Neuronal stem cell (in vitro differentiated cells): ENCODE measurements around the gene CHIA.

Experiments used
- DNase-seq: peaks from one replicate; pipeline ENCODE4 v3.0.0-alpha.2; 2013; ENCODE audit warnings: low spot score
- H2AFZ ChIP-seq: one replicate; pipeline ENCODE4 v1.6.1; 2013; ENCODE audit warnings: mild to moderate bottlenecking, low read length, inconsistent platforms
- H2AK5ac ChIP-seq: 2 replicates; pipeline ENCODE4 v1.6.1; 2013; ENCODE audit warnings: low read depth, mild to moderate bottlenecking, inconsistent platforms, low read length, moderate library complexity, mixed read lengths
- H2BK120ac ChIP-seq: 2 replicates; pipeline ENCODE4 v1.6.1; 2013; ENCODE audit warnings: low read depth, mild to moderate bottlenecking, inconsistent platforms, low read length, moderate library complexity, mixed read lengths
- H2BK12ac ChIP-seq: one replicate; pipeline ENCODE4 v1.6.1; 2013; ENCODE audit warnings: low read length, inconsistent platforms
- H2BK15ac ChIP-seq: 2 replicates; pipeline ENCODE4 v1.6.1; 2013; ENCODE audit warnings: mild to moderate bottlenecking, low read length, inconsistent platforms, mixed read lengths
- H2BK5ac ChIP-seq: one replicate; pipeline ENCODE4 v1.6.1; 2013; ENCODE audit warnings: inconsistent platforms, mild to moderate bottlenecking, low read length, moderate library complexity
- H3K14ac ChIP-seq: one replicate; pipeline ENCODE4 v1.6.1; 2013; ENCODE audit warnings: low read length, inconsistent platforms
- H3K18ac ChIP-seq: 2 replicates; pipeline ENCODE4 v1.6.1; 2013; ENCODE audit warnings: low read length, inconsistent platforms
- H3K23ac ChIP-seq: 2 replicates; pipeline ENCODE4 v1.6.1; 2013; ENCODE audit warnings: low read depth, mild to moderate bottlenecking, mixed read lengths, low read length, inconsistent platforms; ENCODE audit not compliant: poor library complexity
- H3K27ac ChIP-seq: replicated peaks from 3 replicates; pipeline ENCODE4 v1.5.1; 2013; ENCODE audit warnings: low read length, inconsistent platforms
- H3K27me3 ChIP-seq, 3 experiments: 2 replicates each; pipeline ENCODE4 v1.6.1; 2013; ENCODE audit warnings: low read length in 3 of 3, mild to moderate bottlenecking in 2 of 3, inconsistent platforms in 1 of 3, low read depth in 1 of 3, mixed read lengths in 1 of 3, moderate library complexity in 1 of 3; ENCODE audit not compliant: control insufficient read depth in 3 of 3, insufficient read depth in 3 of 3
- H3K36me3 ChIP-seq, 2 donors: replicated peaks in 1 of 2; 2 replicates each; pipeline ENCODE4 v1.6.1; 2013; ENCODE audit warnings: low read length in 2 of 2; ENCODE audit not compliant: control insufficient read depth in 2 of 2, insufficient read depth in 2 of 2
- H3K4ac ChIP-seq: 2 replicates; pipeline ENCODE4 v1.6.1; 2013; ENCODE audit warnings: inconsistent platforms, mild to moderate bottlenecking, low read length, moderate library complexity
- H3K4me1 ChIP-seq, 2 donors: 1 replicate in 1 of 2; 2 replicates in 1 of 2; pipeline ENCODE4 v1.6.1; 2013; ENCODE audit warnings: low read length in 2 of 2, low read depth in 1 of 2; ENCODE audit not compliant: control insufficient read depth in 2 of 2, insufficient read depth in 1 of 2
- H3K4me2 ChIP-seq: one replicate; pipeline ENCODE4 v1.6.1; 2013; ENCODE audit warnings: mild to moderate bottlenecking, low read length, inconsistent platforms; ENCODE audit not compliant: insufficient read depth, poor library complexity, severe bottlenecking
- H3K4me3 ChIP-seq, 2 donors: 2 replicates each; pipeline ENCODE4 v1.5.1; 2013; ENCODE audit warnings: low read length in 2 of 2, mild to moderate bottlenecking in 2 of 2, inconsistent platforms in 1 of 2, moderate library complexity in 1 of 2
- H3K79me1 ChIP-seq: one replicate; pipeline ENCODE4 v1.6.1; 2013; ENCODE audit warnings: low read depth, mild to moderate bottlenecking, inconsistent platforms, low read length, moderate library complexity
- H3K9ac ChIP-seq: one replicate; pipeline ENCODE4 v1.6.1; 2013; ENCODE audit warnings: mild to moderate bottlenecking, low read depth, low read length, inconsistent platforms; ENCODE audit not compliant: poor library complexity
- H3K9me3 ChIP-seq, 2 donors: replicated peaks in 1 of 2; 2 replicates each; pipeline versions ENCODE3 to v1.6.1; 2013; ENCODE audit warnings: low read length in 2 of 2, mild to moderate bottlenecking in 2 of 2, inconsistent platforms in 1 of 2, low read depth in 1 of 2, mixed read lengths in 1 of 2, moderate library complexity in 1 of 2; ENCODE audit not compliant: control insufficient read depth in 2 of 2, insufficient read depth in 1 of 2
- H4K8ac ChIP-seq: one replicate; pipeline ENCODE4 v1.6.1; 2013; ENCODE audit warnings: low read depth, mild to moderate bottlenecking, inconsistent platforms, low read length, moderate library complexity
- H4K91ac ChIP-seq: one replicate; pipeline ENCODE4 v1.6.1; 2013; ENCODE audit warnings: low read length, low read depth, mild to moderate bottlenecking, inconsistent platforms; ENCODE audit not compliant: poor library complexity
- WGBS, 2 donors: extraction: QIAGEN DNeasy Blood & Tissue Kit; methylation state at CpG; one replicate each; pipeline ENCODE4 v1.1.7; 2013; ENCODE audit warnings: missing lambda C conversion rate in 2 of 2, mixed read lengths in 1 of 2; ENCODE audit not compliant: insufficient read length in 2 of 2, insufficient replicate concordance in 1 of 2; ENCODE audit errors: extremely low coverage in 2 of 2; 5-methylcytosine and 5-hydroxymethylcytosine counted together

The CHIA gene

GRCh38 chr1:111364690-111365089 is 74.0 kb downstream of the CHIA start:
- no peak overlapping the region for H4K91ac ChIP-seq
- no peaks in the 10 kb centered on the region for H3K36me3 ChIP-seq
- H3K4me2 ChIP-seq: no peak overlapping the region
- H2BK12ac ChIP-seq: no peak overlapping the region
- no peaks in the 10 kb centered on the region for H3K9me3 ChIP-seq
- no peak overlapping the region for H3K23ac ChIP-seq
- no peak for DNase-seq
- H2BK120ac ChIP-seq: no peak overlapping the region
- H3K4me1 ChIP-seq: peaks cover 4 to 11% of the 10 kb centered on the region in 2 donors
- no peak overlapping the region for H4K8ac ChIP-seq
- H3K9ac ChIP-seq: no peak overlapping the region
- H3K27me3 ChIP-seq: peaks cover 0 to 7% (median 0%) of the 10 kb centered on the region in 3 experiments
- H3K27ac ChIP-seq: no peak overlapping the region
- H2BK15ac ChIP-seq: no peak overlapping the region
- no peak overlapping the region for H3K18ac ChIP-seq
- H3K4ac ChIP-seq: no peak overlapping the region
- no peak overlapping the region for H2BK5ac ChIP-seq
- H3K79me1 ChIP-seq: no peaks in the 10 kb centered on the region
- WGBS, 2 donors: no CpG with 5 or more reads among the region's 4 CpGs
- peak overlapping the region; percentile 2 for H2AFZ ChIP-seq
- H3K4me3 ChIP-seq: no peak overlapping the region
- no peak overlapping the region for H3K14ac ChIP-seq
- H2AK5ac ChIP-seq: no peak overlapping the region

DNA sequence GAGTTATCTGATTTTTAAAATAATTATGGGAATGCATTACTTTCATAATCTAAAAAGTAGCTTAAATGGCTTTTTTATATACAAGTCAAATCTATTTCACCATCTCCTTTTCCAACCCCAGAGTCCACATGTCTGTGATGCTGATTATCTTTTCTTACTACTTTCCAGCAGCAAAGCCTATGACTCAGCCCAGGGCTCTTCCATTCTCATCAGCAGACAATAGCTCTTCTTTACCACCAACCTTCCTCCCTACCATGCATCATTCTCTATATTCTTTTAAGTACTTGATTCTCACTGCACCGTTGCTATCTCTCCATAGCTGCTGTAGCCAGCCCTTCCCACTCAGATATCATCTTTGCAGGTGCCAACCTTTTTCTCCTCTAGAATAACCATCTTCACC is 75.6 kb downstream of the CHIA start:
- H3K4ac ChIP-seq: no peak overlapping the region
- no peak overlapping the region for H4K8ac ChIP-seq
- H3K79me1 ChIP-seq: no peaks in the 10 kb centered on the region
- no peak overlapping the region for H3K27ac ChIP-seq
- H3K4me1 ChIP-seq: peaks cover 2 to 11% of the 10 kb centered on the region in 2 donors
- H4K91ac ChIP-seq: no peak overlapping the region
- H3K14ac ChIP-seq: no peak overlapping the region
- no peak overlapping the region for H3K18ac ChIP-seq
- WGBS, 2 donors: no CpG with 5 or more reads among the region's 1 CpG
- no peak overlapping the region for H2BK120ac ChIP-seq
- H2AK5ac ChIP-seq: no peak overlapping the region
- no peak for DNase-seq
- H2BK5ac ChIP-seq: no peak overlapping the region
- no peak overlapping the region for H3K9ac ChIP-seq
- no peak overlapping the region for H3K4me2 ChIP-seq
- no peak overlapping the region for H2BK15ac ChIP-seq
- no peak overlapping the region for H2AFZ ChIP-seq
- peaks cover 0 to 11% (median 0%) of the 10 kb centered on the region in 3 experiments for H3K27me3 ChIP-seq
- H3K9me3 ChIP-seq: no peaks in the 10 kb centered on the region
- no peaks in the 10 kb centered on the region for H3K36me3 ChIP-seq
- H3K4me3 ChIP-seq: no peak overlapping the region
- H3K23ac ChIP-seq: no peak overlapping the region
- no peak overlapping the region for H2BK12ac ChIP-seq

GRCh38 chr1:111369177-111369576 is 78.5 kb downstream of the CHIA start:
- DNase-seq: no peak
- no peak overlapping the region for H3K18ac ChIP-seq
- H3K27ac ChIP-seq: no peak overlapping the region
- no peak overlapping the region for H3K4ac ChIP-seq
- no peak overlapping the region for H3K14ac ChIP-seq
- H2BK5ac ChIP-seq: no peak overlapping the region
- H3K4me1 ChIP-seq: peaks cover 2 to 11% of the 10 kb centered on the region in 2 donors
- H4K91ac ChIP-seq: no peak overlapping the region
- no peaks in the 10 kb centered on the region for H3K9me3 ChIP-seq
- no peak overlapping the region for H3K23ac ChIP-seq
- H2BK15ac ChIP-seq: no peak overlapping the region
- H2AK5ac ChIP-seq: no peak overlapping the region
- H2BK120ac ChIP-seq: no peak overlapping the region
- H3K79me1 ChIP-seq: no peaks in the 10 kb centered on the region
- no CpG with 5 or more reads among the region's 2 CpGs for WGBS, 2 donors
- peaks cover 0 to 11% (median 2%) of the 10 kb centered on the region in 3 experiments for H3K27me3 ChIP-seq
- H4K8ac ChIP-seq: no peak overlapping the region
- no peak overlapping the region for H2AFZ ChIP-seq
- H3K4me2 ChIP-seq: no peak overlapping the region
- no peak overlapping the region for H2BK12ac ChIP-seq
- H3K36me3 ChIP-seq: no peaks in the 10 kb centered on the region
- no peak overlapping the region for H3K9ac ChIP-seq
- H3K4me3 ChIP-seq: no peak overlapping the region

GRCh38 chr1:111369645-111370044 is 79.0 kb downstream of the CHIA start:
- peaks cover 0 to 11% (median 2%) of the 10 kb centered on the region in 3 experiments for H3K27me3 ChIP-seq
- no peaks in the 10 kb centered on the region for H3K79me1 ChIP-seq
- H2AFZ ChIP-seq: no peak overlapping the region
- H3K18ac ChIP-seq: no peak overlapping the region
- H2BK15ac ChIP-seq: no peak overlapping the region
- H4K8ac ChIP-seq: no peak overlapping the region
- no peak overlapping the region for H3K14ac ChIP-seq
- no peaks in the 10 kb centered on the region for H3K36me3 ChIP-seq
- H3K4ac ChIP-seq: no peak overlapping the region
- H3K23ac ChIP-seq: no peak overlapping the region
- DNase-seq: no peak
- H3K4me1 ChIP-seq: peaks cover 2 to 7% of the 10 kb centered on the region in 2 donors
- no peak overlapping the region for H2BK120ac ChIP-seq
- no peak overlapping the region for H3K9ac ChIP-seq
- H2AK5ac ChIP-seq: no peak overlapping the region
- H3K27ac ChIP-seq: no peak overlapping the region
- H3K9me3 ChIP-seq: no peaks in the 10 kb centered on the region
- WGBS, 2 donors: no CpG with 5 or more reads among the region's 3 CpGs
- H3K4me3 ChIP-seq: no peak overlapping the region
- H2BK5ac ChIP-seq: no peak overlapping the region
- H3K4me2 ChIP-seq: no peak overlapping the region
- H4K91ac ChIP-seq: no peak overlapping the region
- H2BK12ac ChIP-seq: no peak overlapping the region
